ENCODE data around the gene USP25.

- no peak for TF ChIP-seq POLR2AphosphoS5 (IDR thresholded peaks at IDR 0.05)
- TF ChIP-seq CTCF (IDR thresholded peaks at IDR 0.05): no peak
- TF ChIP-seq POLR2A (IDR thresholded peaks at IDR 0.05): no peak
These were observed 139.2 kb downstream of the USP25 start for GRCh38 chr21:15868940-15869339.

Measured in breast epithelium (tissue), 3 donors.